ENCODE results near the gene RNASE7.

RNASE7 gene

GRCh38 chr14:21042918-21043317 lies 756 bp downstream of the RNASE7 start:
- in situ Hi-C loops (cut with MboI; ENCODE audit: low pct_unique_long_range_greater_than_20kb, low sequenced_read_pairs, unreplicated experiment): no loop called here
- no peak for DNase-seq (ENCODE audit: low spot score)
- TF ChIP-seq CTCF (IDR thresholded peaks at IDR 0.05; ENCODE audit: extremely low read depth, insufficient read depth, missing control alignments): no peak

- in situ Hi-C loops (cut with MboI; ENCODE audit: low pct_unique_long_range_greater_than_20kb, low sequenced_read_pairs, unreplicated experiment): no loop called here
- no peak for TF ChIP-seq CTCF (IDR thresholded peaks at IDR 0.05; ENCODE audit: extremely low read depth, insufficient read depth, missing control alignments)
- no peak for DNase-seq (ENCODE audit: low spot score)
These were observed 1.3 kb downstream of the RNASE7 start for GRCh38 chr14:21043387-21043973.

GRCh38 chr14:21043974-21044618 lies 1.9 kb downstream of the RNASE7 start:
- no peak for DNase-seq (ENCODE audit: low spot score)
- in situ Hi-C loops (cut with MboI; ENCODE audit: low pct_unique_long_range_greater_than_20kb, low sequenced_read_pairs, unreplicated experiment): no loop called here

GRCh38 chr14:21047378-21047781 lies 5.2 kb downstream of the RNASE7 start:
- in situ Hi-C loops (cut with MboI; ENCODE audit: low pct_unique_long_range_greater_than_20kb, low sequenced_read_pairs, unreplicated experiment): no loop called here
- TF ChIP-seq CTCF (IDR thresholded peaks at IDR 0.05; ENCODE audit: extremely low read depth, insufficient read depth, missing control alignments): no peak
- no peak for DNase-seq (ENCODE audit: low spot score)

More at GRCh38 chr14:21043974-21044618, 1.9 kb downstream of the RNASE7 start:
- TF ChIP-seq CTCF (IDR thresholded peaks at IDR 0.05; ENCODE audit: extremely low read depth, insufficient read depth, missing control alignments): no peak

GRCh38 chr14:21048638-21049037 lies 6.5 kb downstream of the RNASE7 start:
- TF ChIP-seq CTCF (IDR thresholded peaks at IDR 0.05; ENCODE audit: extremely low read depth, insufficient read depth, missing control alignments): no peak
- DNase-seq (ENCODE audit: low spot score): no peak

GRCh38 chr14:21049271-21049673 lies 7.1 kb downstream of the RNASE7 start:
- in situ Hi-C loops (cut with MboI; ENCODE audit: low pct_unique_long_range_greater_than_20kb, low sequenced_read_pairs, unreplicated experiment): no loop called here
- no peak for TF ChIP-seq CTCF (IDR thresholded peaks at IDR 0.05; ENCODE audit: extremely low read depth, insufficient read depth, missing control alignments)
- no peak for DNase-seq (ENCODE audit: low spot score)

More at GRCh38 chr14:21048638-21049037, 6.5 kb downstream of the RNASE7 start:
- in situ Hi-C loops (cut with MboI; ENCODE audit: low pct_unique_long_range_greater_than_20kb, low sequenced_read_pairs, unreplicated experiment): no loop called here
